Left lung (tissue), 10 donors: ENCODE data around the gene ADAP1. TPM values are rescaled to one million over a fixed set of nuclear protein-coding genes. Genes with fewer than 3 reads are reported as not detected.
A peak's percentile ranks its signal among the peaks of the same experiment; 100 is the strongest.

Source experiments
- ATAC-seq: fragments of 200-7000 bp; cut with Tn5 transposase; one replicate; pipeline ENCODE4 v1.9.1; 2020; ENCODE audit warnings: moderate library complexity
- DNase-seq, 4 donors: peaks; one replicate each; pipeline ENCODE4 v3.0.0-alpha.2; 2013 to 2020
- H3K27ac ChIP-seq, 2 donors: fragments of 200-600 bp; sonication (generic) in 1 of 2; one replicate each; pipeline versions ENCODE4 v1.5.0 to v1.8.0; 2020 to 2021
- H3K27me3 ChIP-seq, 2 donors: fragments of 200-600 bp; sonication (generic) in 1 of 2; one replicate each; pipeline versions ENCODE4 v1.5.0 to v1.8.0; 2020 to 2021
- H3K36me3 ChIP-seq, 2 donors: fragments of 200-600 bp; sonication (generic) in 1 of 2; one replicate each; pipeline versions ENCODE4 v1.5.0 to v1.8.0; 2020 to 2021
- H3K4me1 ChIP-seq, 2 donors: fragments of 200-600 bp; one replicate each; pipeline ENCODE4 v1.8.0; 2021
- H3K4me3 ChIP-seq, 2 donors: fragments of 200-600 bp; sonication (generic) in 1 of 2; one replicate each; pipeline versions ENCODE4 v1.5.0 to v1.8.0; 2020 to 2021; ENCODE audit warnings: mild to moderate bottlenecking in 1 of 2
- H3K9me3 ChIP-seq, 2 donors: fragments of 200-600 bp; sonication (generic) in 1 of 2; one replicate each; pipeline versions ENCODE4 v1.5.0 to v1.8.0; 2020 to 2021
- intact Hi-C, 2 donors: fragments of 100-400 bp; cut with DNase I; formaldehyde crosslinking; loops; one replicate each; pipeline versions ENCODE4 v1.11.2 to v1.14.2; 2022
- polyA plus RNA-seq, 6 donors: library from polyadenylated mRNA; unstranded; fragments of 120-200 nt; gene quantifications; one replicate each; pipeline ENCODE4 v1.2.1, GENCODE V29; 2013; ENCODE audit not compliant: insufficient read length in 6 of 6
- total RNA-seq, 2 donors: library from RNA; stranded (reverse); fragmentation: NEBNext Ultra II Directional; extraction: Animal tissue kit (Norgen Biotek cat#: 25700); gene quantifications; one replicate each; pipeline ENCODE4 v1.2.1, GENCODE V29; 2021
- TF ChIP-seq, protein P1 (sequence below), 2 donors: fragments of 200-600 bp; sonication (generic) in 1 of 2; IDR thresholded peaks; one replicate each; pipeline versions ENCODE4 v1.5.0 to v1.8.0; 2021; ENCODE audit warnings: antibody characterized with exemption in 2 of 2
- donor health status: DM: no; HTN: yes; CAD: no.
- donor health status: DM: no; HTN: no; CAD: no.

ADAP1 gene
- total and polyA plus RNA-seq, 8 donors: 5.1 to 35.1 (median 8.5) TPM

GRCh38 chr7:953547-954327 is 743 bp downstream of the ADAP1 start:
- no peaks in the 10 kb centered on the region for H3K9me3 ChIP-seq
- intact Hi-C loops: loop anchor here in 1 of 2 donors (5.0 kb wide), 1 partner anchor 41 kb away; no protein-coding TSS in a partner anchor

GRCh38 chr7:952548-953441 is 1.7 kb downstream of the ADAP1 start:
- ATAC-seq: no peak
- H3K27ac ChIP-seq: peak overlapping the region in 1 of 2 donors; percentile 85
- intact Hi-C loops: loop anchor here in 1 of 2 donors (5.0 kb wide), 1 partner anchor 40 kb away; no protein-coding TSS in a partner anchor
- peak overlapping the region; percentile 33 to 66 for H3K4me3 ChIP-seq
- peak in 1 of 4 donors; percentile 55 for DNase-seq
- H3K27me3 ChIP-seq: peaks cover 0 to 50% of the 10 kb centered on the region in 2 donors
- H3K4me1 ChIP-seq: peaks cover 6 to 47% of the 10 kb centered on the region in 2 donors
- TF ChIP-seq, protein P1, sequence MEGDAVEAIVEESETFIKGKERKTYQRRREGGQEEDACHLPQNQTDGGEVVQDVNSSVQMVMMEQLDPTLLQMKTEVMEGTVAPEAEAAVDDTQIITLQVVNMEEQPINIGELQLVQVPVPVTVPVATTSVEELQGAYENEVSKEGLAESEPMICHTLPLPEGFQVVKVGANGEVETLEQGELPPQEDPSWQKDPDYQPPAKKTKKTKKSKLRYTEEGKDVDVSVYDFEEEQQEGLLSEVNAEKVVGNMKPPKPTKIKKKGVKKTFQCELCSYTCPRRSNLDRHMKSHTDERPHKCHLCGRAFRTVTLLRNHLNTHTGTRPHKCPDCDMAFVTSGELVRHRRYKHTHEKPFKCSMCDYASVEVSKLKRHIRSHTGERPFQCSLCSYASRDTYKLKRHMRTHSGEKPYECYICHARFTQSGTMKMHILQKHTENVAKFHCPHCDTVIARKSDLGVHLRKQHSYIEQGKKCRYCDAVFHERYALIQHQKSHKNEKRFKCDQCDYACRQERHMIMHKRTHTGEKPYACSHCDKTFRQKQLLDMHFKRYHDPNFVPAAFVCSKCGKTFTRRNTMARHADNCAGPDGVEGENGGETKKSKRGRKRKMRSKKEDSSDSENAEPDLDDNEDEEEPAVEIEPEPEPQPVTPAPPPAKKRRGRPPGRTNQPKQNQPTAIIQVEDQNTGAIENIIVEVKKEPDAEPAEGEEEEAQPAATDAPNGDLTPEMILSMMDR (IDR thresholded peaks at IDR 0.05): no peak
- H3K36me3 ChIP-seq: no peaks in the 10 kb centered on the region
- H3K9me3 ChIP-seq: no peaks in the 10 kb centered on the region

More at GRCh38 chr7:953547-954327, 743 bp downstream of the ADAP1 start:
- peak; percentile 86 for ATAC-seq
- Histone ChIP-seq H3K27me3 (peaks cover 0 to 60% of the 10 kb centered on the region in 2 donors), H3K4me3 (peak overlapping the region; percentile 33 to 66), H3K4me1 (peaks cover 6 to 55% of the 10 kb centered on the region in 2 donors), H3K36me3 (no peaks in the 10 kb centered on the region), H3K27ac (peak overlapping the region in 1 of 2 donors; percentile 85)
- TF ChIP-seq, protein P1 (IDR thresholded peaks at IDR 0.05): no peak
- DNase-seq: peak in 3 of 4 donors; percentile 39 to 95 (median 76)

DNA sequence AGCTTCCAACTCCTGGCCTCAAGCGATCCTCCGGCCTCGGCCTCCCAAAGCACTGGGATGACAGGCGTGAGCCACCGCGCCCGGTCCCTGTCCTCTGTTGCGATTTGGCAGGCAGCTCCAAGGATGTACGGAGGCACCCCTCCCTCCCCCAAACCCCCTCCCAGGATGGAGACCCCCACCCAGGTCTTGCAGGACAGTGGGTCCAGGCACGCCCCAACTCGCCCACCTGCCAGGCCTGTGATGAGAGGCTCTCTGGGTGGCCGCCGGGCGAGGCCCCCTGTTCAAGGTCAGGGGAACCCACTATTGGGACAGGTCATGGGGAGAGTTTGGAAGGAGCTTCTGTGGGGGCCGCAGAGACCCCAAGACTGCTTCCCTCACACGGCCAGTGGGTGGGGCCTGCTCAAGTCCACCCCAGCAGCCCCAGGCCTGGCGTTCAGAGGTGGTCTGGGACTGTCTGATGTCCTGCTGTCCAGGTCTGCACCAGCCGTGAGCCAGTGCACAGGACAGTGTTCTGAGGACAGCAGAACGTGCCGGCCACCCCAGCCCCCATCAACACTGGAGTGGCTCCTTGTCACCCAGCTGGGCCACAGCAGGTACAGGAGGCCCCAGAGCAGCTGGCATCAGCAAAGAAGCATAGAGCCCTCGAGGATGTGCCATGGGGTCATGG is 2.5 kb downstream of the ADAP1 start:
- intact Hi-C loops: loop anchor here in 1 of 2 donors (5.0 kb wide), 1 partner anchor 40 kb away; no protein-coding TSS in a partner anchor

GRCh38 chr7:949021-949934 is 5.2 kb downstream of the ADAP1 start:
- Histone ChIP-seq H3K9me3 (no peaks in the 10 kb centered on the region), H3K27me3 (peaks cover 0 to 28% of the 10 kb centered on the region in 2 donors), H3K4me1 (peaks cover 6 to 31% of the 10 kb centered on the region in 2 donors), H3K36me3 (no peaks in the 10 kb centered on the region), H3K27ac (no peak overlapping the region), H3K4me3 (no peak overlapping the region)
- ATAC-seq: no peak
- DNase-seq: peak in 1 of 4 donors; percentile 70
- intact Hi-C loops: no loop called here
- TF ChIP-seq, protein P1 (IDR thresholded peaks at IDR 0.05): no peak

More for the DNA sequence above, 2.5 kb downstream of the ADAP1 start:
- no peaks in the 10 kb centered on the region for H3K36me3 ChIP-seq
- no peak overlapping the region for H3K27ac ChIP-seq
- TF ChIP-seq, protein P1 (IDR thresholded peaks at IDR 0.05): no peak
- no peaks in the 10 kb centered on the region for H3K9me3 ChIP-seq
- peaks cover 6 to 39% of the 10 kb centered on the region in 2 donors for H3K4me1 ChIP-seq
- DNase-seq (peak in 1 of 4 donors; percentile 79), ATAC-seq (no peak)
- H3K4me3 ChIP-seq: no peak overlapping the region
- peaks cover 0 to 42% of the 10 kb centered on the region in 2 donors for H3K27me3 ChIP-seq
